Measurements from ENCODE around the gene STAT6.

Gene STAT6

GRCh38 chr12:57138526-57139272 is 27.5 kb upstream of the STAT6 start:
- DNase-seq (ENCODE audit: low spot score in 2 of 2) (no peak), ATAC-seq (ENCODE audit: low read depth) (no peak)
- Mint-ChIP-seq H3K27ac (no peak overlapping the region), H3K9me3 (no peaks in the 10 kb centered on the region), H3K4me1 (no peaks in the 10 kb centered on the region), H3K27me3 (peaks cover 3% of the 10 kb centered on the region), H3K4me3 (no peak overlapping the region), H3K36me3 (no peaks in the 10 kb centered on the region)

- Mint-ChIP-seq H3K36me3 (no peaks in the 10 kb centered on the region), H3K27ac (no peak overlapping the region), H3K4me3 (no peak overlapping the region), H3K4me1 (peaks cover 3% of the 10 kb centered on the region), H3K27me3 (peaks cover 3% of the 10 kb centered on the region), H3K9me3 (no peaks in the 10 kb centered on the region)
- ATAC-seq (ENCODE audit: low read depth) (no peak), DNase-seq (ENCODE audit: low spot score in 2 of 2) (no peak)
These were observed 24.6 kb upstream of the STAT6 start for GRCh38 chr12:57135527-57136326.

GRCh38 chr12:57134949-57135348 is 23.8 kb upstream of the STAT6 start:
- no peak overlapping the region for H3K4me3 Mint-ChIP-seq
- peaks cover 3% of the 10 kb centered on the region for H3K27me3 Mint-ChIP-seq
- no peak overlapping the region for H3K27ac Mint-ChIP-seq
- peaks cover 3% of the 10 kb centered on the region for H3K4me1 Mint-ChIP-seq
- DNase-seq (ENCODE audit: low spot score in 2 of 2) (no peak), ATAC-seq (ENCODE audit: low read depth) (no peak)
- H3K9me3 Mint-ChIP-seq = no peaks in the 10 kb centered on the region
- H3K36me3 Mint-ChIP-seq = no peaks in the 10 kb centered on the region

- H3K4me1 Mint-ChIP-seq = peaks cover 3% of the 10 kb centered on the region
- H3K4me3 Mint-ChIP-seq = no peak overlapping the region
- no peak for DNase-seq (ENCODE audit: low spot score in 2 of 2)
- no peaks in the 10 kb centered on the region for H3K36me3 Mint-ChIP-seq
- no peaks in the 10 kb centered on the region for H3K9me3 Mint-ChIP-seq
- no peaks in the 10 kb centered on the region for H3K27me3 Mint-ChIP-seq
- no peak overlapping the region for H3K27ac Mint-ChIP-seq
- no peak for ATAC-seq (ENCODE audit: low read depth)
These were observed 22.8 kb upstream of the STAT6 start for GRCh38 chr12:57133916-57134315.

GRCh38 chr12:57133013-57133569 is 21.9 kb upstream of the STAT6 start:
- H3K4me3 Mint-ChIP-seq = no peak overlapping the region
- H3K4me1 Mint-ChIP-seq = peaks cover 3% of the 10 kb centered on the region
- no peaks in the 10 kb centered on the region for H3K9me3 Mint-ChIP-seq
- H3K27ac Mint-ChIP-seq = no peak overlapping the region
- no peak for DNase-seq (ENCODE audit: low spot score in 2 of 2)
- H3K36me3 Mint-ChIP-seq = no peaks in the 10 kb centered on the region
- no peak for ATAC-seq (ENCODE audit: low read depth)
- H3K27me3 Mint-ChIP-seq = no peaks in the 10 kb centered on the region

GRCh38 chr12:57131896-57132744 is 21.0 kb upstream of the STAT6 start:
- ATAC-seq (ENCODE audit: low read depth) = no peak
- H3K27ac Mint-ChIP-seq = no peak overlapping the region
- H3K4me3 Mint-ChIP-seq = no peak overlapping the region
- DNase-seq (ENCODE audit: low spot score in 2 of 2) = no peak
- no peaks in the 10 kb centered on the region for H3K36me3 Mint-ChIP-seq
- no peaks in the 10 kb centered on the region for H3K9me3 Mint-ChIP-seq
- peaks cover 4% of the 10 kb centered on the region for H3K4me1 Mint-ChIP-seq
- H3K27me3 Mint-ChIP-seq = no peaks in the 10 kb centered on the region

- H3K4me3 Mint-ChIP-seq = no peak overlapping the region
- H3K9me3 Mint-ChIP-seq = no peaks in the 10 kb centered on the region
- no peaks in the 10 kb centered on the region for H3K27me3 Mint-ChIP-seq
- H3K4me1 Mint-ChIP-seq = peaks cover 5% of the 10 kb centered on the region
- H3K27ac Mint-ChIP-seq = no peak overlapping the region
- DNase-seq (ENCODE audit: low spot score in 2 of 2) (no peak), ATAC-seq (ENCODE audit: low read depth) (peak; percentile 66)
- H3K36me3 Mint-ChIP-seq = no peaks in the 10 kb centered on the region
These were observed 19.8 kb upstream of the STAT6 start for GRCh38 chr12:57130941-57131340.

GRCh38 chr12:57129889-57130288 is 18.7 kb upstream of the STAT6 start:
- DNase-seq (ENCODE audit: low spot score in 2 of 2) (no peak), ATAC-seq (ENCODE audit: low read depth) (no peak)
- peak overlapping the region; percentile 38 for H3K4me3 Mint-ChIP-seq
- H3K27me3 Mint-ChIP-seq = no peaks in the 10 kb centered on the region
- H3K9me3 Mint-ChIP-seq = no peaks in the 10 kb centered on the region
- H3K4me1 Mint-ChIP-seq = peaks cover 5% of the 10 kb centered on the region
- H3K36me3 Mint-ChIP-seq = no peaks in the 10 kb centered on the region
- H3K27ac Mint-ChIP-seq = no peak overlapping the region

- DNase-seq (ENCODE audit: low spot score in 2 of 2) = no peak
- Mint-ChIP-seq H3K27ac (no peak overlapping the region), H3K27me3 (no peaks in the 10 kb centered on the region)
These were observed 18.2 kb upstream of the STAT6 start for GRCh38 chr12:57129321-57129842.

GRCh38 chr12:57128519-57129247 is 17.5 kb upstream of the STAT6 start:
- H3K36me3 Mint-ChIP-seq = peaks cover 2% of the 10 kb centered on the region
- peaks cover 2% of the 10 kb centered on the region for H3K27me3 Mint-ChIP-seq
- DNase-seq (ENCODE audit: low spot score in 2 of 2) (no peak), ATAC-seq (ENCODE audit: low read depth) (no peak)
- peaks cover 8% of the 10 kb centered on the region for H3K4me1 Mint-ChIP-seq
- H3K9me3 Mint-ChIP-seq = peaks cover 2% of the 10 kb centered on the region
- peak overlapping the region; percentile 28 for H3K27ac Mint-ChIP-seq
- H3K4me3 Mint-ChIP-seq = peak overlapping the region; percentile 91

More at GRCh38 chr12:57129321-57129842, 18.2 kb upstream of the STAT6 start:
- ATAC-seq (ENCODE audit: low read depth) = no peak
- peaks cover 5% of the 10 kb centered on the region for H3K4me1 Mint-ChIP-seq
- H3K36me3 Mint-ChIP-seq = no peaks in the 10 kb centered on the region
- H3K4me3 Mint-ChIP-seq = peak overlapping the region; percentile 38
- H3K9me3 Mint-ChIP-seq = no peaks in the 10 kb centered on the region

GRCh38 chr12:57127726-57128518 is 16.8 kb upstream of the STAT6 start, which contains the start of gene LRP1:
LRP1 (plus strand) TSS chr12:57128483; CDS start chr12:57128965, 482 bp downstream.
- Mint-ChIP-seq H3K27me3 (peaks cover 2% of the 10 kb centered on the region), H3K9me3 (peaks cover 3% of the 10 kb centered on the region), H3K4me3 (peak within 1 kb of the TSS; percentile 91), H3K27ac (peak within 1 kb of the TSS; percentile 28), H3K36me3 (peaks cover 2% of the 10 kb centered on the region), H3K4me1 (peaks cover 8% of the 10 kb centered on the region)
- DNase-seq (ENCODE audit: low spot score in 2 of 2) (peak; percentile 55 to 59), ATAC-seq (ENCODE audit: low read depth) (peak; percentile 45)

- peak; percentile 34 to 39 for DNase-seq (ENCODE audit: low spot score in 2 of 2)
- peaks cover 2% of the 10 kb centered on the region for H3K36me3 Mint-ChIP-seq
- no peak overlapping the region for H3K27ac Mint-ChIP-seq
- peaks cover 8% of the 10 kb centered on the region for H3K4me1 Mint-ChIP-seq
- ATAC-seq (ENCODE audit: low read depth) = peak; percentile 40
- peaks cover 3% of the 10 kb centered on the region for H3K9me3 Mint-ChIP-seq
- peaks cover 2% of the 10 kb centered on the region for H3K27me3 Mint-ChIP-seq
- H3K4me3 Mint-ChIP-seq = peak overlapping the region; percentile 91
These were observed 16.1 kb upstream of the STAT6 start for GRCh38 chr12:57127101-57127725.

Measured in memory B cell (primary cell).